KMS-11 (cell line): ENCODE data around the gene RERE.
"Not testable (repeated sequence)": the region's sequence is repeated elsewhere in the genome, so short reads cannot be mapped to it uniquely, and the experiment has no call there.

Experiments used
- H2AFZ ChIP-seq: fragments of 200-600 bp; sonication (generic); 2 replicates; pipeline ENCODE4 v1.6.1; 2016; ENCODE audit warnings: antibody characterized with exemption, mixed run types, low read depth
- H3K27ac ChIP-seq: fragments of 200-600 bp; sonication (generic); 2 replicates; pipeline ENCODE4 v1.6.1; 2016; ENCODE audit warnings: mild to moderate bottlenecking, mixed run types
- H3K27me3 ChIP-seq: fragments of 200-600 bp; sonication (generic); 2 replicates; pipeline ENCODE4 v1.6.1; 2017; ENCODE audit warnings: mild to moderate bottlenecking, low read depth, mixed run types, moderate library complexity; ENCODE audit not compliant: insufficient read depth
- H3K36me3 ChIP-seq: fragments of 200-600 bp; sonication (generic); 2 replicates; pipeline ENCODE4 v1.6.1; 2017; ENCODE audit warnings: mild to moderate bottlenecking, mixed run types; ENCODE audit not compliant: insufficient read depth
- H3K4me1 ChIP-seq: fragments of 200-600 bp; sonication (generic); 2 replicates; pipeline ENCODE4 v1.6.1; 2016; ENCODE audit warnings: mild to moderate bottlenecking, low read depth, mixed run types; ENCODE audit not compliant: poor library complexity, severe bottlenecking
- H3K4me2 ChIP-seq: fragments of 200-600 bp; sonication (generic); 2 replicates; pipeline ENCODE4 v1.7.0; 2016; ENCODE audit warnings: mild to moderate bottlenecking, mixed run types
- H3K4me3 ChIP-seq: fragments of 200-600 bp; sonication (generic); IDR thresholded peaks from 2 replicates; pipeline ENCODE4 v1.6.1; 2017; ENCODE audit warnings: low read depth, low read length, mixed read lengths; ENCODE audit not compliant: insufficient read depth
- H3K79me2 ChIP-seq: fragments of 200-600 bp; sonication (generic); 2 replicates; pipeline ENCODE4 v1.6.1; 2016; ENCODE audit warnings: low read depth, mixed run types; ENCODE audit not compliant: insufficient read depth
- H3K9ac ChIP-seq: fragments of 200-600 bp; sonication (generic); 2 replicates; pipeline ENCODE4 v1.6.1; 2016; ENCODE audit warnings: mild to moderate bottlenecking, mixed run types
- H4K20me1 ChIP-seq: fragments of 200-600 bp; sonication (generic); 2 replicates; pipeline ENCODE4 v1.6.1; 2016; ENCODE audit warnings: mild to moderate bottlenecking, mixed run types; ENCODE audit not compliant: insufficient read depth
- TF ChIP-seq, protein P1 (sequence below): fragments of 200-600 bp; sonication (generic); conservative IDR thresholded peaks from 2 replicates; pipeline ENCODE4 v1.6.1; 2017; ENCODE audit warnings: low read depth, mild to moderate bottlenecking, antibody characterized with exemption, low read length, moderate library complexity, mixed read lengths

Gene RERE

DNA sequence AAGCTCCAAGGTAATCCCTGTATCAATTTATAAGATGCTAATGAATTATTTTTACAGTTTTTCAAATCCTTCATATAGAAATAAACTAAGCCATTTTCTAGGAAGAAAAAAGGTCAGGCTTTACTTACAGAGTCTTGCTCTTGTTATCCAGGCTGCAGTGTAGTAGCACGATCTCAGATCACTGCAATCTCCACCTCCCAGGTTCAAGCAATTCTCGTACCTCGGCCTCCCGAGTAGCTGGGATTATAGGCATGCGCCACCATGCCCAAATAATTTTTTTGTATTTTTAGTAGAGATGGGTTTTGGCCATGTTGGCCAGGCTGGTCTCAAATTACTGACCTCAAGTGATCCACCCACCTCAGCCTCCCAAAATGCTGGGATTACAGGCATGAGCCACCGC lies 27.0 kb downstream of the RERE start:
- Histone ChIP-seq H3K9ac (no peak overlapping the region), H3K4me1 (no peaks in the 10 kb centered on the region), H3K36me3 (no peaks in the 10 kb centered on the region), H3K27me3 (no peaks in the 10 kb centered on the region), H3K4me3 (no peak overlapping the region), H3K4me2 (no peak overlapping the region), H2AFZ (no peak overlapping the region), H4K20me1 (no peaks in the 10 kb centered on the region), H3K79me2 (no peaks in the 10 kb centered on the region), H3K27ac (no peak overlapping the region)
- TF ChIP-seq, protein P1, sequence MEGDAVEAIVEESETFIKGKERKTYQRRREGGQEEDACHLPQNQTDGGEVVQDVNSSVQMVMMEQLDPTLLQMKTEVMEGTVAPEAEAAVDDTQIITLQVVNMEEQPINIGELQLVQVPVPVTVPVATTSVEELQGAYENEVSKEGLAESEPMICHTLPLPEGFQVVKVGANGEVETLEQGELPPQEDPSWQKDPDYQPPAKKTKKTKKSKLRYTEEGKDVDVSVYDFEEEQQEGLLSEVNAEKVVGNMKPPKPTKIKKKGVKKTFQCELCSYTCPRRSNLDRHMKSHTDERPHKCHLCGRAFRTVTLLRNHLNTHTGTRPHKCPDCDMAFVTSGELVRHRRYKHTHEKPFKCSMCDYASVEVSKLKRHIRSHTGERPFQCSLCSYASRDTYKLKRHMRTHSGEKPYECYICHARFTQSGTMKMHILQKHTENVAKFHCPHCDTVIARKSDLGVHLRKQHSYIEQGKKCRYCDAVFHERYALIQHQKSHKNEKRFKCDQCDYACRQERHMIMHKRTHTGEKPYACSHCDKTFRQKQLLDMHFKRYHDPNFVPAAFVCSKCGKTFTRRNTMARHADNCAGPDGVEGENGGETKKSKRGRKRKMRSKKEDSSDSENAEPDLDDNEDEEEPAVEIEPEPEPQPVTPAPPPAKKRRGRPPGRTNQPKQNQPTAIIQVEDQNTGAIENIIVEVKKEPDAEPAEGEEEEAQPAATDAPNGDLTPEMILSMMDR: no peak

DNA sequence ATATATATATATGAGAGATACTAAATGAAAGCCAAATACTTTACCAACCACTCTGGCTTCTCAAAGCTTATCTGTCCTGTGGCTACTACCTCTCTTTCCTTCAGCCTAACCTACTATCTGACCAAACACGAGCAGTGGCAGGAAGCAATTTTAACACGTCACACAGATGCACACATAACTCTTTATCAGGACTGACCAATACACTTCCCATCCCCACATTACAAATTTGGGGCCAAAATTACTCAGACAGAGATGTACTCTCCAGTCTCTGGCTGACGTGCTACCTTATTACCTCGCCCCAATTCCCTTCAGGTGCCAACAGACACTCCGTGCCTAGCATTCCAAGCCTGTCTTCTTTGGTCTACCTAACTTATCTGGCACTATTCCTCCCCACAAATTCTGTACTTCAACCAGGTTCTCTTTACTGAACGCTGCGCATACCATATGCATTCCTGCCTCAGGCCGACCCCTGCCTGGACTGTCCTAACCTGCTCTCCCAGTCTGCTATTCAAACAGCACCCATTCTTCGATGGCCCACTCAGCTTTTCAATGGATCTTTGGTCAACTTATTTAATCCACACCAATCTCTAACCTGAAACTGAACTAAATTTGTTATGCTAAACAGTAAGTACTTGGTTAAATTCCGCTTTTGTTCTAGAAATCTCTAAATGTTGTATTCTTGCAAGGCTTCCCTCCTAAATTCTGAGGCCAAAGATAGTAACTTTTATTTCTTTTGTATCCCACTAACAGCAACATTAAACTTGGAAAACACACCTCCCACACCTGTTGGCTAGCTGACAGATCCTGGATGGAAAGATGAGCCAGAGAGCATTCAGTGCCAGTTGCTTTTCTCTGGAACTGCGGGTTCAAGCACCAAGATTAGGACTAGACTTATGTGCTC lies 27.9 kb downstream of the RERE start:
- Histone ChIP-seq H3K79me2 (no peaks in the 10 kb centered on the region), H4K20me1 (no peaks in the 10 kb centered on the region), H3K27me3 (no peaks in the 10 kb centered on the region), H3K4me2 (no peak overlapping the region), H3K4me3 (no peak overlapping the region), H3K4me1 (no peaks in the 10 kb centered on the region), H3K9ac (no peak overlapping the region), H3K27ac (no peak overlapping the region), H2AFZ (no peak overlapping the region), H3K36me3 (no peaks in the 10 kb centered on the region)
- TF ChIP-seq, protein P1: no peak

DNA sequence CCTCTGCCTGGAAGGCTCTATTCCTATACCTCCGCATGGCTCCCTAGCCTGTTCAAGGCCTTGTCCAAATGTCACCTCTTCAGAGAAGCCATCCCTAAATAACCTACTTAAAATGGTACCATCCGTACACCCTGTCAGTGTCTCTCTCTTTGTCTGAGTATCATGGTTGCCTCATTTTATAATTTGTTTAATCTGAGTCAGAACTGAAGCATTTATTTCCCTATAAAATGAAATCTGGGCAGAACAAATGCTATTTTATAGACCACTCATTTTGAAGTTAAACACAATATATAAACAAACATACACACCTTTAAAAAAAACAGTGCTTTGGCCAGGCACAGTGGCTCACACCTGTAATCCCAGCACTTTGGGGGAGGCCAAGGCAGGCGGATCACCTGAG lies 30.2 kb downstream of the RERE start:
- no peak overlapping the region for H3K4me2 ChIP-seq
- H3K4me1 ChIP-seq: no peaks in the 10 kb centered on the region
- no peaks in the 10 kb centered on the region for H4K20me1 ChIP-seq
- no peak overlapping the region for H2AFZ ChIP-seq
- no peaks in the 10 kb centered on the region for H3K36me3 ChIP-seq
- H3K27ac ChIP-seq: no peak overlapping the region
- H3K9ac ChIP-seq: no peak overlapping the region
- H3K79me2 ChIP-seq: no peaks in the 10 kb centered on the region
- TF ChIP-seq, protein P1: no peak
- H3K4me3 ChIP-seq: no peak overlapping the region
- no peaks in the 10 kb centered on the region for H3K27me3 ChIP-seq

DNA sequence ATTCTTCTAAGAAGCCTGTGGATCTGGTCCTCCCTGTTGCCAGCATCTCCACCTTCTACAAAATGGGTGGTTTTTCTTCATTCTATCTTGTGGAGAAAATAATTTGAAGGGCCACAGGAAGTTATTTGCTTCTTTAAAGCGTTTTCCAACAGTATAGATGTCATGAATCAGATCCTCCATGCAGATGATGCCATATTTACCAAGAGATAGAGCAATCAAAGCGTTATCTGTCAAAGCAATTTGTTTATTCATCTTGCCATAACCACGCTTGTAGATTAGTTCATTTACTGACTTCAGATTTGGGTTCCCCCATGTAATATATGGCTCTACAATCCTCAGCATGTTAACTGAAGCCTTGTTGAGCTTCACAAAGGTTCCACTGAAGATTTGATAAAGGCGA lies 31.2 kb downstream of the RERE start:
- not testable (repeated sequence) for H3K9ac ChIP-seq, H3K27ac ChIP-seq, H3K4me2 ChIP-seq, H3K79me2 ChIP-seq, H4K20me1 ChIP-seq, H2AFZ ChIP-seq, H3K27me3 ChIP-seq, H3K4me1 ChIP-seq, H3K4me3 ChIP-seq, H3K36me3 ChIP-seq

DNA sequence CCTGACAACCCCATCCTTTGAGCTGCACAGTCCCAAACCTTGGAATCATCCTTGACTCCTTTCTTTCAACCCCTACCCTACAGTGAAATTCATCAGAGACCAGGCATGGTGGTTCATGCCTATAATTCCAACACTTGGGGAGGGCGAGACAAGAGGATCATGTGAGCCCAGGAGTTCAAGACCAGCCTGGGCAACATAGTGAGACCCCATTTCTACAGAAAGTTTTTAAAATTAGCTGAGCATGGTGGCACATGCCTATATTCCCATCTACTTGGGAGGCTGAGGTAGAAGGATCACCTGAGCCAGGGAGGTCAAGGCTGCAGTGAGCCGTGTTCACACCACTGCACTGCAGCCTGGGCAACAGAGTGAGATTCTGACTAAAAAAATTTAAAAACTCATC lies 34.5 kb downstream of the RERE start:
- no peak overlapping the region for H3K27ac ChIP-seq
- H3K4me1 ChIP-seq: no peaks in the 10 kb centered on the region
- H3K79me2 ChIP-seq: no peaks in the 10 kb centered on the region
- H3K36me3 ChIP-seq: no peaks in the 10 kb centered on the region
- no peaks in the 10 kb centered on the region for H4K20me1 ChIP-seq
- no peak overlapping the region for H3K4me2 ChIP-seq
- TF ChIP-seq, protein P1: no peak
- no peak overlapping the region for H2AFZ ChIP-seq
- H3K9ac ChIP-seq: no peak overlapping the region
- no peak overlapping the region for H3K4me3 ChIP-seq
- no peaks in the 10 kb centered on the region for H3K27me3 ChIP-seq
